Left ventricle myocardium inferior (tissue), 1 donor: ENCODE measurements around the gene ABHD17A. TPM values are rescaled to one million over a fixed set of nuclear protein-coding genes. Genes with fewer than 3 reads are reported as not detected.
A peak's percentile ranks its signal among the peaks of the same experiment; 100 is the strongest.

Source experiments
- DNase-seq: peaks from one replicate; pipeline ENCODE4 v3.0.0-alpha.2; 2020
- H3K27ac ChIP-seq: fragments of 200-600 bp; replicated peaks from 2 replicates; pipeline ENCODE4 v1.8.0; 2021
- H3K27me3 ChIP-seq: fragments of 200-600 bp; 2 replicates; pipeline ENCODE4 v1.8.0; 2021; ENCODE audit warnings: low read depth
- H3K36me3 ChIP-seq: fragments of 200-600 bp; 2 replicates; pipeline ENCODE4 v1.8.0; 2021
- H3K4me1 ChIP-seq: fragments of 200-600 bp; 2 replicates; pipeline ENCODE4 v1.8.0; 2021
- H3K4me3 ChIP-seq: fragments of 200-600 bp; 2 replicates; pipeline ENCODE4 v1.8.0; 2021; ENCODE audit warnings: mild to moderate bottlenecking, moderate library complexity
- H3K9me3 ChIP-seq: fragments of 200-600 bp; replicated peaks from 2 replicates; pipeline ENCODE4 v1.8.0; 2021
- CTCF ChIP-seq: fragments of 200-600 bp; IDR thresholded peaks from 2 replicates; pipeline ENCODE4 v1.8.0; 2021; ENCODE audit warnings: antibody characterized with exemption, mild to moderate bottlenecking, borderline replicate concordance
- intact Hi-C: fragments of 100-400 bp; cut with micrococcal nuclease; formaldehyde crosslinking; loops from one replicate; pipeline ENCODE4 v1.11.0; 2022
- total RNA-seq: library from RNA; stranded (reverse); fragmentation: NEBNext Ultra II Directional; extraction: Animal tissue kit (Norgen Biotek cat#: 25700); gene quantifications from one replicate; pipeline ENCODE4 v1.2.1, GENCODE V29; 2021
- donor health status: DM: no; HTN: yes; CAD: no; lungs with severe emphysema.

Gene ABHD17A
- total RNA-seq, 1 donor from 2014 or later, result 55.6 TPM

- no peak for DNase-seq
- H3K9me3 ChIP-seq, result no peaks in the 10 kb centered on the region
- H3K27ac ChIP-seq, result peak overlapping the region; percentile 91
- TF ChIP-seq CTCF, result no peak
- H3K4me1 ChIP-seq, result peaks cover 19% of the 10 kb centered on the region
- no peaks in the 10 kb centered on the region for H3K27me3 ChIP-seq
- intact Hi-C loops, result no loop called here
- no peaks in the 10 kb centered on the region for H3K36me3 ChIP-seq
- H3K4me3 ChIP-seq, result peak overlapping the region; percentile 81
Measured at GRCh38 chr19:1905863-1906375, 20.6 kb upstream of the ABHD17A start.

- Histone ChIP-seq H3K4me1 (peaks cover 19% of the 10 kb centered on the region), H3K27ac (peak within 1 kb of the TSS; percentile 91), H3K36me3 (no peaks in the 10 kb centered on the region), H3K9me3 (no peaks in the 10 kb centered on the region), H3K27me3 (no peaks in the 10 kb centered on the region), H3K4me3 (peak within 1 kb of the TSS; percentile 81)
- intact Hi-C loops, result no loop called here
- DNase-seq, result peak; percentile 100
- no peak for TF ChIP-seq CTCF
Measured at GRCh38 chr19:1905110-1905862, 20.0 kb upstream of the ABHD17A start, which contains the start of the genes ADAT3 and SCAMP4. Gene ADAT3 (plus strand): TSS chr19:1905399. CDS start chr19:1912048, 6,649 bp downstream. Gene SCAMP4 (plus strand): TSS chr19:1905399. CDS start chr19:1915020, 9,621 bp downstream.

- Histone ChIP-seq H3K27me3 (no peaks in the 10 kb centered on the region), H3K4me1 (peaks cover 19% of the 10 kb centered on the region), H3K27ac (peak overlapping the region; percentile 91), H3K9me3 (no peaks in the 10 kb centered on the region), H3K36me3 (no peaks in the 10 kb centered on the region), H3K4me3 (peak overlapping the region; percentile 81)
- DNase-seq, result no peak
- intact Hi-C loops, result no loop called here
- no peak for TF ChIP-seq CTCF
Measured at GRCh38 chr19:1904860-1905109, 19.5 kb upstream of the ABHD17A start.

GRCh38 chr19:1902923-1903322 lies 17.6 kb upstream of the ABHD17A start:
- DNase-seq, result no peak
- H3K27ac ChIP-seq, result peak overlapping the region; percentile 8
- peaks cover 14% of the 10 kb centered on the region for H3K4me1 ChIP-seq
- intact Hi-C loops, result no loop called here
- H3K36me3 ChIP-seq, result no peaks in the 10 kb centered on the region
- TF ChIP-seq CTCF, result no peak
- H3K9me3 ChIP-seq, result no peaks in the 10 kb centered on the region
- H3K4me3 ChIP-seq, result no peak overlapping the region
- H3K27me3 ChIP-seq, result no peaks in the 10 kb centered on the region

GRCh38 chr19:1901940-1902404 lies 16.7 kb upstream of the ABHD17A start:
- no peak overlapping the region for H3K4me3 ChIP-seq
- intact Hi-C loops, result no loop called here
- H3K36me3 ChIP-seq, result no peaks in the 10 kb centered on the region
- TF ChIP-seq CTCF, result no peak
- H3K27me3 ChIP-seq, result no peaks in the 10 kb centered on the region
- peak; percentile 39 for DNase-seq
- no peaks in the 10 kb centered on the region for H3K9me3 ChIP-seq
- H3K27ac ChIP-seq, result peak overlapping the region; percentile 40
- peaks cover 24% of the 10 kb centered on the region for H3K4me1 ChIP-seq
